ENCODE results near the gene CCDC102A. TPM values are rescaled to one million over a fixed set of nuclear protein-coding genes. Genes with fewer than 3 reads are reported as not detected.

CCDC102A gene
- polyA plus RNA-seq, 2 of the 4 experiments (the other 2 are of a cell fraction): 8.0 to 8.3 TPM

- TF ChIP-seq HMGXB4 (CRISPR knock-in tag; IDR thresholded peaks at IDR 0.05; ENCODE audit: borderline replicate concordance) (no peak), CBX8 (IDR thresholded peaks at IDR 0.05) (no peak), ZNF302 (CRISPR knock-in tag; IDR thresholded peaks at IDR 0.05) (no peak), BCL3 (IDR thresholded peaks at IDR 0.05) (no peak), MYC (IDR thresholded peaks at IDR 0.05; ENCODE audit: borderline replicate concordance, low read length) (no peak), USF2 (IDR thresholded peaks at IDR 0.05) (no peak)
These were observed 51.1 kb downstream of the CCDC102A start (continued) for GRCh38 chr16:57485091-57485915.

GRCh38 chr16:57484515-57485005 lies 51.8 kb downstream of the CCDC102A start:
- peak overlapping the region; percentile 100 for H3K4me2 ChIP-seq
- 96% methylated on average over 8 of the region's 8 CpGs for WGBS (ENCODE audit: missing lambda C conversion rate)
- CTCF ChIA-PET: interaction anchor here (0.7 to 8.9 kb wide), 6 partner anchors 9 to 46 kb away, joined by 3 to 70 read pairs (median 4); partner anchors contain the start of genes CIAPIN1 and POLR2C

GRCh38 chr16:57483725-57484514 lies 52.5 kb downstream of the CCDC102A start:
- peak overlapping the region in 1 of 2 experiments; percentile 66; a peak in 2 of 6 replicates for H3K27ac ChIP-seq

More at GRCh38 chr16:57484515-57485005, 51.8 kb downstream of the CCDC102A start:
- no peak for ATAC-seq
- H3K4me1 ChIP-seq: peaks cover 61% of the 10 kb centered on the region
- TF ChIP-seq POLR2AphosphoS2 (conservative IDR thresholded peaks at IDR 0.05; ENCODE audit: low read length): no peak
- TF ChIP-seq ZFP36 (IDR thresholded peaks at IDR 0.05; ENCODE audit: borderline replicate concordance, partially characterized antibody): peak; percentile 76
- H3K9me3 ChIP-seq: no peaks in the 10 kb centered on the region
- peak overlapping the region in 1 of 2 experiments; percentile 94; a peak in 3 of 6 replicates for H3K27ac ChIP-seq
- no peak for FAIRE-seq
- DNase-seq (ENCODE audit: low read depth in 1 of 2, low spot score in 1 of 2): no peak
- no peak overlapping the region; the same call in 2 of the 3 replicates for H3K4me3 ChIP-seq
- POLR2A ChIA-PET: interaction anchor here (1.8 kb wide), 1 partner anchor 22 kb away, joined by 6 read pairs; the partner anchor contains the start of gene POLR2C

More at GRCh38 chr16:57483725-57484514, 52.5 kb downstream of the CCDC102A start:
- ChIA-PET POLR2A (interaction anchor here (1.8 kb wide), 1 partner anchor 22 kb away, joined by 6 read pairs; the partner anchor contains the start of gene POLR2C), CTCF (interaction anchor here (0.6 to 8.9 kb wide), 9 partner anchors 8 to 266 kb away, joined by 3 to 70 read pairs (median 3); partner anchors contain the start of gene POLR2C)
- 90% methylated on average over 19 of the region's 19 CpGs for WGBS (ENCODE audit: missing lambda C conversion rate)
- peak overlapping the region; percentile 100 for H3K4me2 ChIP-seq
- ATAC-seq (no peak), FAIRE-seq (no peak), DNase-seq (ENCODE audit: low read depth in 1 of 2, low spot score in 1 of 2) (no peak)
- H3K4me3 ChIP-seq: no peak overlapping the region
- H3K9me3 ChIP-seq: no peaks in the 10 kb centered on the region
- TF ChIP-seq HMGXB4 (CRISPR knock-in tag; IDR thresholded peaks at IDR 0.05; ENCODE audit: borderline replicate concordance) (no peak), RCOR1 (IDR thresholded peaks at IDR 0.05; ENCODE audit: low read depth, low read length) (no peak), GATA3 (IDR thresholded peaks at IDR 0.05; ENCODE audit: borderline replicate concordance) (no peak)
- peaks cover 67% of the 10 kb centered on the region for H3K4me1 ChIP-seq

All from A549 (cell line).